Prostate gland (tissue), 2 donors: Measurements from ENCODE around the gene KIAA0825. TPM values are rescaled to one million over a fixed set of nuclear protein-coding genes. Genes with fewer than 3 reads are reported as not detected.

Experiments
- DNase-seq: peaks from one replicate; pipeline ENCODE4 v3.0.0-alpha.2; 2019; ENCODE audit warnings: low spot score
- H3K27ac ChIP-seq, 2 donors: fragments of 200-600 bp; sonication (generic); 2 replicates each; pipeline ENCODE4 v1.5.1; 2017 to 2019
- H3K27me3 ChIP-seq: fragments of 200-600 bp; sonication (generic); replicated peaks from 2 replicates; pipeline ENCODE4 v1.5.1; 2019; ENCODE audit not compliant: insufficient read depth
- H3K36me3 ChIP-seq, 2 donors: fragments of 200-600 bp; sonication (generic); 1 replicate in 1 of 2; 2 replicates in 1 of 2; pipeline versions ENCODE4 v1.5.1 to v1.8.1; 2017 to 2019
- H3K4me1 ChIP-seq: fragments of 200-600 bp; sonication (generic); replicated peaks from 2 replicates; pipeline ENCODE4 v1.5.1; 2019
- H3K4me3 ChIP-seq, 2 donors: fragments of 200-600 bp; sonication (generic); 2 replicates each; pipeline ENCODE4 v1.5.1; 2017 to 2019
- H3K9me3 ChIP-seq: fragments of 200-600 bp; sonication (generic); 2 replicates; pipeline ENCODE4 v1.5.1; 2017
- CTCF ChIP-seq, 4 experiments: fragments of 200-600 bp in 2 of 4; fragments of 450-650 bp in 2 of 4; sonication (generic) in 2 of 4; IDR thresholded peaks; 1 replicate in 3 of 4; 2 replicates in 1 of 4; pipeline ENCODE4 v1.5.1; 2016 to 2019; ENCODE audit warnings: antibody characterized with exemption in 4 of 4, mild to moderate bottlenecking in 2 of 4, moderate library complexity in 2 of 4
- POLR2A ChIP-seq: fragments of 450-650 bp; IDR thresholded peaks from one replicate; pipeline ENCODE4 v1.6.1; 2016; ENCODE audit warnings: antibody characterized with exemption, mild to moderate bottlenecking
- POLR2AphosphoS5 ChIP-seq: sonication (generic); formaldehyde crosslinking; IDR thresholded peaks from one replicate; pipeline ENCODE4 v1.6.1; 2017; ENCODE audit warnings: antibody characterized with exemption
- WGBS: methylation state at CpG from one replicate; pipeline ENCODE4 v1.1.5; 2018; 5-methylcytosine and 5-hydroxymethylcytosine counted together
- intact Hi-C: fragments of 100-400 bp; cut with DNase I; formaldehyde crosslinking; loops from one replicate; pipeline ENCODE4 v1.14.2; 2022
- total RNA-seq, 2 donors: library from RNA; depleted of rRNA; stranded (reverse); fragments of >200 nt; gene quantifications; one replicate each; pipeline ENCODE4 v1.1.0, GENCODE V29; 2016

Gene KIAA0825
- total RNA-seq, 2 donors from 2014 or later: 3.9 to 4.1 TPM

GRCh38 chr5:94283093-94283492, 335.3 kb downstream of the KIAA0825 start:
- no peak overlapping the region for H3K4me3 ChIP-seq
- intact Hi-C loops: no loop called here

GRCh38 chr5:94281236-94281801, 337.1 kb downstream of the KIAA0825 start:
- DNase-seq: no peak
- H3K4me1 ChIP-seq: no peaks in the 10 kb centered on the region
- H3K4me3 ChIP-seq: no peak overlapping the region
- no peaks in the 10 kb centered on the region for H3K27me3 ChIP-seq
- 82% methylated on average over 2 of the region's 2 CpGs for WGBS
- no peaks in the 10 kb centered on the region for H3K9me3 ChIP-seq
- no peak for TF ChIP-seq POLR2AphosphoS5
- no peak for TF ChIP-seq CTCF (IDR thresholded peaks at IDR 0.05)
- TF ChIP-seq POLR2A: no peak
- H3K27ac ChIP-seq: no peak overlapping the region
- no peaks in the 10 kb centered on the region for H3K36me3 ChIP-seq
- intact Hi-C loops: no loop called here

More at GRCh38 chr5:94283093-94283492, 335.3 kb downstream of the KIAA0825 start:
- WGBS: 78% methylated on average over 2 of the region's 2 CpGs
- no peaks in the 10 kb centered on the region for H3K36me3 ChIP-seq
- no peaks in the 10 kb centered on the region for H3K27me3 ChIP-seq
- H3K9me3 ChIP-seq: no peaks in the 10 kb centered on the region
- H3K27ac ChIP-seq: no peak overlapping the region
- TF ChIP-seq POLR2A (no peak), CTCF (IDR thresholded peaks at IDR 0.05) (no peak), POLR2AphosphoS5 (no peak)
- DNase-seq: no peak
- H3K4me1 ChIP-seq: no peaks in the 10 kb centered on the region

GRCh38 chr5:94276751-94277150, 341.7 kb downstream of the KIAA0825 start:
- Histone ChIP-seq H3K27me3 (no peaks in the 10 kb centered on the region), H3K4me1 (no peaks in the 10 kb centered on the region), H3K36me3 (no peaks in the 10 kb centered on the region), H3K27ac (no peak overlapping the region), H3K4me3 (no peak overlapping the region), H3K9me3 (no peaks in the 10 kb centered on the region)
- no peak for DNase-seq
- WGBS: 88% methylated on average over 1 of the region's 1 CpG
- TF ChIP-seq POLR2A: no peak
- TF ChIP-seq CTCF (IDR thresholded peaks at IDR 0.05): no peak
- no peak for TF ChIP-seq POLR2AphosphoS5
- intact Hi-C loops: no loop called here

- no peak overlapping the region for H3K4me3 ChIP-seq
- H3K4me1 ChIP-seq: no peaks in the 10 kb centered on the region
- H3K27ac ChIP-seq: no peak overlapping the region
- no peak for DNase-seq
- no peaks in the 10 kb centered on the region for H3K36me3 ChIP-seq
- WGBS: 45% methylated on average over 1 of the region's 1 CpG
- TF ChIP-seq CTCF (IDR thresholded peaks at IDR 0.05) (no peak), POLR2A (no peak), POLR2AphosphoS5 (no peak)
- intact Hi-C loops: no loop called here
- H3K27me3 ChIP-seq: no peaks in the 10 kb centered on the region
- no peaks in the 10 kb centered on the region for H3K9me3 ChIP-seq
Observed at GRCh38 chr5:94276048-94276447, 342.4 kb downstream of the KIAA0825 start.

- Histone ChIP-seq H3K27ac (no peak overlapping the region), H3K4me1 (no peaks in the 10 kb centered on the region), H3K4me3 (no peak overlapping the region), H3K27me3 (no peaks in the 10 kb centered on the region), H3K36me3 (no peaks in the 10 kb centered on the region), H3K9me3 (no peaks in the 10 kb centered on the region)
- WGBS: 93% methylated on average over 4 of the region's 4 CpGs
- intact Hi-C loops: no loop called here
- DNase-seq: no peak
- TF ChIP-seq POLR2AphosphoS5 (no peak), CTCF (IDR thresholded peaks at IDR 0.05) (no peak), POLR2A (no peak)
Observed at GRCh38 chr5:94274707-94275106, 343.7 kb downstream of the KIAA0825 start.
